Lower lobe of right lung (tissue), 2 donors: ENCODE results near the gene KIF26B. TPM values are rescaled to one million over a fixed set of nuclear protein-coding genes. Genes with fewer than 3 reads are reported as not detected.

Source experiments
- ATAC-seq, 2 donors: fragments of 200-7000 bp; cut with Tn5 transposase; one replicate each; pipeline ENCODE4 v1.9.1; 2020 to 2022; ENCODE audit warnings: mild to moderate bottlenecking in 2 of 2, moderate library complexity in 2 of 2
- DNase-seq: peaks from one replicate; pipeline ENCODE4 v3.0.0-alpha.2; 2020
- H3K27ac ChIP-seq: fragments of 200-600 bp; one replicate; pipeline ENCODE4 v1.8.0; 2022
- H3K27me3 ChIP-seq: fragments of 200-600 bp; one replicate; pipeline ENCODE4 v1.8.0; 2022; ENCODE audit warnings: low read depth
- H3K36me3 ChIP-seq: fragments of 200-600 bp; one replicate; pipeline ENCODE4 v1.8.0; 2022; ENCODE audit warnings: mild to moderate bottlenecking
- H3K4me1 ChIP-seq: fragments of 200-600 bp; one replicate; pipeline ENCODE4 v1.8.0; 2022
- H3K4me3 ChIP-seq: fragments of 200-600 bp; one replicate; pipeline ENCODE4 v1.8.0; 2022; ENCODE audit warnings: mild to moderate bottlenecking
- H3K9me3 ChIP-seq: fragments of 200-600 bp; one replicate; pipeline ENCODE4 v1.8.0; 2022
- CTCF ChIP-seq: fragments of 200-600 bp; IDR thresholded peaks from one replicate; pipeline ENCODE4 v1.8.0; 2022; ENCODE audit warnings: antibody characterized with exemption, mild to moderate bottlenecking
- intact Hi-C: fragments of 100-400 bp; cut with DNase I; formaldehyde crosslinking; loops from one replicate; pipeline ENCODE4 v1.11.0; 2022
- total RNA-seq: library from RNA; stranded (reverse); fragmentation: NEBNext Ultra II Directional; extraction: Animal tissue kit (Norgen Biotek cat#: 25700); gene quantifications from one replicate; pipeline ENCODE4 v1.2.1, GENCODE V29; 2021
- donor health status: DM: no; HTN: yes; CAD: no; lungs with severe emphysema.

The KIF26B gene
- total RNA-seq, 1 donor from 2014 or later: 1.2 TPM

GRCh38 chr1:245544236-245544635 lies 389.5 kb downstream of the KIF26B start:
- no peak for TF ChIP-seq CTCF
- no peak for DNase-seq
- no peak overlapping the region for H3K4me3 ChIP-seq
- H3K36me3 ChIP-seq: no peaks in the 10 kb centered on the region
- no peak overlapping the region for H3K27ac ChIP-seq
- H3K4me1 ChIP-seq: no peaks in the 10 kb centered on the region
- no peak for ATAC-seq
- intact Hi-C loops: no loop called here
- no peaks in the 10 kb centered on the region for H3K9me3 ChIP-seq
- no peaks in the 10 kb centered on the region for H3K27me3 ChIP-seq

- Histone ChIP-seq H3K27me3 (no peaks in the 10 kb centered on the region), H3K4me3 (no peak overlapping the region), H3K36me3 (no peaks in the 10 kb centered on the region), H3K27ac (no peak overlapping the region), H3K4me1 (no peaks in the 10 kb centered on the region), H3K9me3 (no peaks in the 10 kb centered on the region)
- intact Hi-C loops: no loop called here
- TF ChIP-seq CTCF: no peak
- ATAC-seq (no peak), DNase-seq (no peak)
Observed at GRCh38 chr1:245546875-245547274, 392.1 kb downstream of the KIF26B start.

- Histone ChIP-seq H3K36me3 (no peaks in the 10 kb centered on the region), H3K4me1 (no peaks in the 10 kb centered on the region), H3K27ac (no peak overlapping the region), H3K9me3 (no peaks in the 10 kb centered on the region), H3K27me3 (no peaks in the 10 kb centered on the region), H3K4me3 (no peak overlapping the region)
- intact Hi-C loops: no loop called here
- TF ChIP-seq CTCF: no peak
- no peak for DNase-seq
- ATAC-seq: no peak
Observed at GRCh38 chr1:245549996-245550719, 395.4 kb downstream of the KIF26B start.

- no peak for TF ChIP-seq CTCF
- DNase-seq (no peak), ATAC-seq (no peak)
- no peaks in the 10 kb centered on the region for H3K9me3 ChIP-seq
- no peak overlapping the region for H3K4me3 ChIP-seq
- no peaks in the 10 kb centered on the region for H3K27me3 ChIP-seq
- no peak overlapping the region for H3K27ac ChIP-seq
- no peaks in the 10 kb centered on the region for H3K36me3 ChIP-seq
- intact Hi-C loops: no loop called here
- H3K4me1 ChIP-seq: no peaks in the 10 kb centered on the region
Observed at GRCh38 chr1:245550720-245551043, 395.9 kb downstream of the KIF26B start.

GRCh38 chr1:245551536-245551935 lies 396.8 kb downstream of the KIF26B start:
- no peak for TF ChIP-seq CTCF
- Histone ChIP-seq H3K27me3 (no peaks in the 10 kb centered on the region), H3K9me3 (no peaks in the 10 kb centered on the region), H3K36me3 (no peaks in the 10 kb centered on the region), H3K4me3 (no peak overlapping the region), H3K4me1 (no peaks in the 10 kb centered on the region), H3K27ac (no peak overlapping the region)
- ATAC-seq (no peak), DNase-seq (no peak)
- intact Hi-C loops: no loop called here
